DMS53 (cell line): Measurements from ENCODE around the gene FAM181A.

Experiments used
- DNase-seq: peaks from one replicate; lab custom pipeline; 2025; lab: John Stamatoyannopoulos, UW

The FAM181A gene

GRCh38 chr14:93929048-93929535 is 1.9 kb downstream of the FAM181A start:
- no peak for DNase-seq

DNA sequence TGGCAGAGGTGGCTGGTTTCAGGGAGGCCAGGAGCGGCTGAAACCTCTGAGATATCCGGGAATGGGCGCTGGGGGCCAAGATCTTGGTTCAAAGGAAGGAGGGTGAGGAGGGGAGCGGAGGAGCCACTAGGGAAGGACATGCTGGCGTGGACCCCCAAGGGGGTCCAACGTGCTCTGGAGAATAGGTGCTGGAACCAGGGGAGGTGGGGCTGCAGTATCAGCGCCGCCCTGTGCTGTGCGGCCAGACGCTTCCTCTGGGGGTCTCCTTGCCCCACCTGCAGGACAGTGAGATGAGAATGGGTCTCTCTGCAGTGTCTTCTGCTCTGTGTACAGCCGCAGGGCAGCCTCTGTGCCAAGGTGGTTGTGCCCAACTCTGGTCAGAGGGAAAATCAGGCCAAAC is 2.5 kb downstream of the FAM181A start:
- DNase-seq = no peak

GRCh38 chr14:93930296-93930988 is 3.3 kb downstream of the FAM181A start:
- DNase-seq = no peak

GRCh38 chr14:93930989-93931307 is 3.8 kb downstream of the FAM181A start:
- DNase-seq = no peak

DNA sequence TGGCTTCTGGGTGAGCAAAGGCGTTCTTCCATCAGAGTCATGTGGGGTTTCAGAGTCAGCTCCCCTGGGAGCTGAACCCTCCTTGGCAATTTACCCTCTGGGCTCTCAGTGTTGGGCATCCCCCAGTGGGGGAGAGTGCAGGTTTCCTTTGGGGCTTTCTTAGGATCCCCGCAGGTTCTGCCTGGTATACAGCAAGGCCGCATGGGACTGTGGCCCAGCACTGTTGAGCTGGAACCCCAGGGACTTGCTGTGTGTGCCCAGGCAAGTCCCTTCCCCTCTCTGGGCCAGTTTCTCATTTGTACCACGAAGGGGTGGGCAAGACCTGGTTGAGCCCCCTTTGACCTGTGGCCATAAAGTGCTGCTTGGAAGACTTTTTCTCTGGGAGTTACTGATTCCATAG is 5.5 kb downstream of the FAM181A start:
- no peak for DNase-seq

DNA sequence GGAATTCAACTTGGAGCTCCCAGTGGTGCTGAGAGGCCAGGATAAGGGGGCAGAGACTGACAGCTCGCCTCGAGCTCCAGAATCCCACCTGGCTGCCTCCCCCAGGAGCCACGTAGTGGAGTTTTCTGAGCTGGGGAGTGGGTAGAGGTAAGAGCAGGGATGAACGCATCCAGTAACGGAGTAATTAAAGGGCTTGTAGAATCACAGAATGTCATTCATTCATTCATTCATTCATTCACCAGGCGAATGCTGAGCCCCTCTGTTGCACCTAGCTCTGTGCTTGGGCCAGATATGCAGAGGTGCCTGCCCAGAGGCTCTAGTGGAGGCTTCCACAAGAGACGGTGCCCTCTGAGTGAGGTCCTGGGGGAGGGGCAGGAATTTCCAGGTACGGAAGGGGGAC is 8.1 kb downstream of the FAM181A start:
- no peak for DNase-seq

- peak; percentile 47 for DNase-seq
These were observed 9.1 kb downstream of the FAM181A start for GRCh38 chr14:93936245-93936644.

DNA sequence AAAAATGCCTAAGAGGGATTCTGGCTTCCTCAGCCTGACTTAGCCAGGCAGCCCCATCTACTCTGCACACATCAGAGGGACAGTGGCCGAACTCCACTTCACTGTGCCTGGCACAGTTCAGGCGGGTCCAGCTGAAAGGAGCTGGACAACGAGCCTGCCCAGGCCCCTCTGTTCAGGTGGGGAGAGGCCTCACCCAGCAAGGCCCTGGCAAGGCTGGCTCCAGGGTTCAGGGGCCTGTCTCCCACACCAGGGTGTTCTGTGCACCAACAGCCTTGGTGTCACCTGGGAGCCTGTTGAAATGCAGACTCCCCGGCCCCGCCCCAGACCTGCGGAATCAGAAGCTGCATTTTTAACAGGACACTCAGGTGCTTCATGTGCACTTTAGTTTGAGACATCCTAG is 9.8 kb downstream of the FAM181A start:
- DNase-seq = no peak

GRCh38 chr14:93937519-93937918 is 10.4 kb downstream of the FAM181A start:
- DNase-seq = peak; percentile 8

DNA sequence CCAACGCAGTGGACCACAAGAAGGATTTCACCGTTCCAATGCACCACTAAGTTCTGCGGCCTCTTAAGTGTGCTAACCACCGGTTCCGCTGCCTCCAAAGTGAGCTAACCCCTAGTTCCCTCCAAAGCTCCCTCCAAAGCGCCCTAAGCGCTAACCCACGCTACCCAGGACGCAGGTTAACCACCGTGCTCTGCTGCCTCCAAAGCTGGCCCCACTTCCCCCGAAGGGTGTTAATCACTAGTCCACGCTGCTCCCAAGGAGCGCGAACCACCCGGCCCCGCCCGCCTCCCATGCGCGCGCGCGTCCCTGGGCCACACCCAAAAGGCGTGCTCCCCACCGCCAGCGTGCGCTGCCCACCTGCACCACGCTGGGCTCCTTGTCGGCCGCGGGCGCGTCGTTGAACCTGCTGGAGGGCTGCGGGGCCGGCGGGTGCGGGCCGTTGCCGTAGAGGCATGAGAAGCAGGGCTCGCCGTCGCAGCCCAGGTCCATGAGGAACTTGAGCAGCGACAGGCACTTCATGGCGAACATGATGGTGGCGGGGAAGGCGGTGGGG is 11.7 kb downstream of the FAM181A start:
- no peak for DNase-seq

DNA sequence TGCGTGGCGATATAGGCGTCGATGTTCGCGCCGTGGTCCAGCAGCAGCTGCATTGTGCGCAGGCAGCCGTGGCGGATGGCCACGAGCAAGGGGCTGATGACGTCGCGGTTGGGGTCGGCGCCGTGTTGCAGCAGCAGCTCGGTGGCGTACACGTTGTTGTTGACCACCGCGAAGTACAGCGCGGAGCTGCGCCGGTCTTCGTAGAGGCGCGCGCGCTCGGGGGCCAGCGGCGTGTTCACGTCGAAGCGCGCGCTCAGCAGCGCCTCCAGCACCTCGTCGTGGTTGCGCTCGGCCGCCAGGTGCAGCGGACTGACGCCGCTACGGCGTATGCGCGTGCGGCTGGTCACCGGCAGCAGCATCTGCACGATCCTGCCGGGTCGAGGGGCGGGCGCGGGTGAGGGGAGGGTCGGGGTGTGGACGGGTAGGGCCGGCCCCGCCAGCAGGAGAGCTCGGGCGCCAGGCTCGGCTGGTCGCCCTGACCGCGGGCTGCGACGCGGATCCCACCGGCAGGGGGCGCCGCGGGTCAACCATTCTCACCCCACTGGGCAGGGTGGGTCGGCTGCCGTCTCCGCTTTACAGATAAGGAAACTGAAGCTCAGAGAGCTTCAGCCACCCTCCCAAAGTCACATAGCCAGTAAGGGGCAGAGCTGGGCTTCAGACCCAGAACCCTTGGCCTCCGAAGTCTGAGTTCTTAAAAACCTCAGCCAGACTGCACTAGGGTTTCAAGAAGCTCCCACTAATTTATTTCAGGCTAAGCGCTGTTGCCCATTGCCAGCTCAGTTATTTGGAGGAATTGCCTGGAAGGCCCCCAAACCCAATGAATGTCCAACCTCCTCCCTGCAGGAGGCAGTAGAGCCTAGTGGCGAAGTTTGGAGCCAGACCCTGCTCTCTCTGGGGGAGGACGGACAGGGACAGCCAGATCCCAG is 12.4 kb downstream of the FAM181A start:
- DNase-seq = peak; percentile 84

- peak; percentile 8 for DNase-seq
These were observed 13.3 kb downstream of the FAM181A start for GRCh38 chr14:93940437-93940836.

- peak; percentile 37 for DNase-seq
These were observed 14.3 kb downstream of the FAM181A start for GRCh38 chr14:93941293-93941910.

GRCh38 chr14:93943052-93943451 is 15.9 kb downstream of the FAM181A start:
- DNase-seq = no peak

GRCh38 chr14:93943930-93944329 is 16.8 kb downstream of the FAM181A start:
- no peak for DNase-seq

DNA sequence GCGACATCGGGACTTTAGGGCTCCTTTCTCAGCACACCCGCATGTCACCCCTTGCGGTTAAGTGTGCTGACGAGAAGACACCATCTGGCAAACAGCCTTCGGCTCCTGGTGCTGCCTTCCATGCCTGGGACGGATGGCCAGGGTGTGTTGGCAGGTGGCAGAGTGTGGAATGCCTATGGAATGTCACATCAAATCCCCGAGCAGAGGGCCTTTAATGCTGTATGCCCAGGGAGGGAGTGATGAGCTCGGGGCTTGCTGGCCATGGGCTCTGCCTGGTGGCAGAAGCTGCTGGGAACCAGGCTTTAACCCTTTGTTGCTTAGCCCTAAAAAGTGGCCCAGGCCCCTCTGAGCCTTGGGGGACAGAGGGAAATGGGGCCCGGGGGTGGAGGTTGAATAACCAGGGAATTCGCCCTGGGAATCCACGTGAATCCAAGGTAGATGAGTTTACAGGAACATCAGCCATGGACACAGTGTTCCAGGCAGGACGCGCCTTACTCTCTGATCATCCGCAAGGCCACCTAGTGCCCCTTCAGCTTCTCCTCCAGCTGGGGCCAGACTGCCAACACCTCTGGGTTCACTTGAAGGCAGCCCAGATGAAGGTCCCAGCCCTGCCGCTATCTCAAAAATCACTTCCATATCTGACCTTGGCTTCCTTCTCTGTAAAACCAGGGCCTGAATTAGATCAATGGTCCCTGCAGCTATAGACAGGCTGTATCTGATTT is 17.4 kb downstream of the FAM181A start:
- no peak for DNase-seq

- DNase-seq = no peak
These were observed 17.9 kb downstream of the FAM181A start for GRCh38 chr14:93945070-93945399.

GRCh38 chr14:93946104-93946503 is 19.0 kb downstream of the FAM181A start:
- DNase-seq = no peak

GRCh38 chr14:93946541-93947090 is 19.5 kb downstream of the FAM181A start:
- no peak for DNase-seq

DNA sequence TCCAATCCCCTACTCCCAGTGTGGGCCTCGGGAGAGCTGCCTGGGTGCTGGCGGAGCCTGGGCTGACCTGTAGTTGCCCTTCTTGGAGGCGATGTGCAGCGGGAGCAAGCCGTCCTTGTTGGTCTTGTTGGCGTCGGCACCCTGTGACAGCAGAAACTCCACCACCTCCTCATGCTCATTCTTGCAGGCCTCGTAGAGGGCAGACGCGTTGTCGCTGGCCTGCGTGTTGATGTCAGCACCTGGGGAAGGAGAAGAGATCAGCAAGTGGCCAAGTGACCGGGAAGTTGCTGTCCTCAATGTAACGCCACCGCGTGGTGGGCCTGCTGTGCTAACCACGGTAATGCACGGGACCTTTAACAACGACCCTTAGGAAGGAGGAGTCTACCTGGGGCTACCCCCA is 20.1 kb downstream of the FAM181A start:
- DNase-seq = no peak

DNA sequence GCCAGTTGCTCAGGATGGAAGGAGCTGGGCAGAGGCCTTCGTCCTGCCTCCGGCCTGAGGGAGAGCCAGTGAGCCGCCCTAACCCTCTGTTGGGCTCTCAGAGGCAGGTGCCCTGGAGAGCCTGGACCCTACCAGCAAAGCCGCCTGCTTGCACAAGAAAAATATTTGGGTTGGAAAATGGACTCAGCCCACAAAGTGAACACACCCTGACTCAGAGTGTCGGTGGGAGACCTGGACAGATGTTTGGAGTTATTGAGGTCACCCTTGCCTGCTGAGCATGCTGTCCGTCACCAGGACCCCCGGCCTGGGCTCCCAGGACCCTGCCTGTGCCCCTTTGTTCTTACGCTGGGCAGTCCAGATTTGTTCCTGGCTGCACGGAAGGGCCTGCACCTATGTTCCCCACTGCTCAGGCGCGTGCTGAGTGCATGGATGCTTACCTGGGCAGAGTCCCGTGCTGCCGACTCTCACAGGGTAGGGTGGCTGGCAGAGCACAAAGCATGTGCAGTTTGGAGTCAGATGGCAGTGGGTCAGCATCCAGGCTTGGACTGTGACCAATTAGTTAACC is 22.4 kb downstream of the FAM181A start:
- no peak for DNase-seq
